Measurements from ENCODE around the gene POM121L2.

Gene POM121L2

GRCh38 chr6:27312146-27312949 is at the start of gene POM121L2:
Gene POM121L2 (minus strand): TSS chr6:27312273. CDS start chr6:27312170, 103 bp downstream.
- peak; percentile 85 for DNase-seq (ENCODE audit: low read depth)
- TF ChIP-seq CTCF (IDR thresholded peaks at IDR 0.05; ENCODE audit: insufficient read depth, low read depth, low read length, missing control alignments), result peak; percentile 84
- H3K4me3 ChIP-seq (ENCODE audit: low read length), result peak within 1 kb of the TSS; percentile 67

- no peak for DNase-seq (ENCODE audit: low read depth)
- no peak for TF ChIP-seq CTCF (IDR thresholded peaks at IDR 0.05; ENCODE audit: insufficient read depth, low read depth, low read length, missing control alignments)
- H3K4me3 ChIP-seq (ENCODE audit: low read length), result no peak overlapping the region
Measured at GRCh38 chr6:27359231-27359630, 47.2 kb upstream of the POM121L2 start.

GRCh38 chr6:27358786-27359185 is 46.7 kb upstream of the POM121L2 start:
- no peak for DNase-seq (ENCODE audit: low read depth)
- no peak for TF ChIP-seq CTCF (IDR thresholded peaks at IDR 0.05; ENCODE audit: insufficient read depth, low read depth, low read length, missing control alignments)
- no peak overlapping the region for H3K4me3 ChIP-seq (ENCODE audit: low read length)

DNA sequence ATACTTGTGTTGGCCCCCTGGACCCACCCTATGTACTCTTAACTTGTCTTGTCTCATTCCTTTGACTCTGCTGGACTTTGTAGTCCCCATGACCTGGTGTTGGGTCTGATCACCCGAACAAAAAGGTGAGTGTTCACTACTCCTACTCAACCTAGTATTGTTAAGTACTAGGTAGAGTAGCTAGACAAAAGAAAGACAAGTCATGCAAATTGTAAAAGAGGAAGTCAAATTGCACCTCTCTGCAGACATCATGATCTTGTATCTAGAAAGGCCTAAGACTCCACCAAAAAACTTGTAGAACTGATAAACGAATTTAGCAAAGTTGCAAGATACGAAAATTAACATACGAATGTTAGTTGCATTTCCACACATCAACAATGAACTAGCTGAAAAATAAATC is 40.8 kb upstream of the POM121L2 start:
- no peak for DNase-seq (ENCODE audit: low read depth)
- no peak overlapping the region for H3K4me3 ChIP-seq (ENCODE audit: low read length)
- TF ChIP-seq CTCF (IDR thresholded peaks at IDR 0.05; ENCODE audit: insufficient read depth, low read depth, low read length, missing control alignments), result no peak

DNA sequence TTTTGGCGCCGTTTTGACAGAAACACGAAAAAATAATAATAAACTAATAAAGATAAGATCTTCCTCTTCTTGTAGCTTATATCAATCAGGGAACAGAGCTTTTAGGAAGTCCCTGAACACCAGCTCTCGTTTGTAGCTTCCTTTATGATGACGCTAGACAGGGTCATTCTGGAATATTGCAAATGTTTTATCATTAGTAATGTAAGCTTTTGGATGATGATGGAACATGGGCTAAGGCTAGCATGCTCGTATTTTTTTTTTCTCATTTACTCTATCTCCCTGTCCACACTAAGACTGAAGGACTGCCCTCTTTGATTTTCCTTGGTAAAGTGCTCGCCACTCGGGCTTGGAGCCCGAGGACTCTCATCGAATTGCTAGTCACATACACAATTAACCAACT is 22.1 kb upstream of the POM121L2 start:
- TF ChIP-seq CTCF (IDR thresholded peaks at IDR 0.05; ENCODE audit: insufficient read depth, low read depth, low read length, missing control alignments), result no peak
- H3K4me3 ChIP-seq (ENCODE audit: low read length), result no peak overlapping the region
- DNase-seq (ENCODE audit: low read depth), result no peak

GRCh38 chr6:27333642-27334040 is 21.6 kb upstream of the POM121L2 start:
- no peak for TF ChIP-seq CTCF (IDR thresholded peaks at IDR 0.05; ENCODE audit: insufficient read depth, low read depth, low read length, missing control alignments)
- no peak for DNase-seq (ENCODE audit: low read depth)
- H3K4me3 ChIP-seq (ENCODE audit: low read length), result peak overlapping the region; percentile 52
